ENCODE results near the gene SSR1. TPM values are rescaled to one million over a fixed set of nuclear protein-coding genes. Genes with fewer than 3 reads are reported as not detected.
A peak's percentile ranks its signal among the peaks of the same experiment; 100 is the strongest.

SSR1 gene
- total and polyA plus RNA-seq, 9 of the 15 experiments (the other 6 are each of a cell fraction or from before 2014, with no cell fraction given), result 87.7 to 220 (median 144) TPM

- no peaks in the 10 kb centered on the region for H4K20me1 ChIP-seq (replicated peaks; ENCODE audit: control insufficient read depth, insufficient read depth, low read length)
- in situ Hi-C loops (cut with MboI), result no loop called here
- WGBS (ENCODE audit: insufficient coverage, low coverage, missing lambda C conversion rate), result 32% methylated on average over 9 of the region's 9 CpGs
- no peak overlapping the region for H3K27ac ChIP-seq (ENCODE audit: extremely low read depth, low read depth, low read length)
- H3K4me1 ChIP-seq (replicated peaks in 1 of 2; ENCODE audit: control insufficient read depth in 2 of 2, insufficient read depth in 2 of 2, low read length in 2 of 2), result peaks cover 32 to 44% of the 10 kb centered on the region in 2 experiments
- intact Hi-C loops (cut with micrococcal nuclease), result loop anchor here (5.0 kb wide), 1 partner anchor 701 kb away; no protein-coding TSS in a partner anchor
- no peak for FAIRE-seq
- no peaks in the 10 kb centered on the region; a peak in 1 of 5 replicates for H3K27me3 ChIP-seq (ENCODE audit: control insufficient read depth in 2 of 2, insufficient read depth in 2 of 2, low read length in 2 of 2)
- ChIA-PET CTCF (ENCODE audit: low intra/inter-chr PET ratio) (no interaction called here), POLR2A (interaction anchor here (0.7 to 1.5 kb wide), 2 partner anchors 9 to 775 kb away, joined by 3 to 5 read pairs; no protein-coding TSS in a partner anchor)
- BruUV-seq (replicated peaks), result no TSS peak
- H3K36me3 ChIP-seq (ENCODE audit: control insufficient read depth, insufficient read depth, low read length), result no peaks in the 10 kb centered on the region
- no peaks in the 10 kb centered on the region for H3K9me3 ChIP-seq (replicated peaks; ENCODE audit: control insufficient read depth, insufficient read depth, low read depth, low read length)
- no peak for ATAC-seq
- H3K9me1 ChIP-seq (ENCODE audit: control insufficient read depth, insufficient read depth, low read length), result no peaks in the 10 kb centered on the region
- peak overlapping the region; percentile 57 for H2AFZ ChIP-seq (ENCODE audit: low read depth, low read length)
- no peak overlapping the region for H3K4me3 ChIP-seq
- no peak overlapping the region for H3K4me2 ChIP-seq (ENCODE audit: insufficient read depth, low read length)
- no peaks in the 10 kb centered on the region for H3K79me2 ChIP-seq (ENCODE audit: control insufficient read depth, insufficient read depth, low read length)
- peak overlapping the region in 1 of 2 experiments; percentile 80; a peak in 2 of 4 replicates for H3K9ac ChIP-seq (ENCODE audit: insufficient read depth in 1 of 2, low read depth in 2 of 2, low read length in 2 of 2)
- peak; percentile 42 to 51 (median 48) for DNase-seq (ENCODE audit: extremely low read depth in 1 of 4, low spot score in 3 of 4)
- no peak for TF ChIP-seq C11orf30 (IDR thresholded peaks at IDR 0.05; ENCODE audit: low read depth)
- TF ChIP-seq ZSCAN29 (IDR thresholded peaks at IDR 0.05), result no peak
- TF ChIP-seq CBFA2T3 (IDR thresholded peaks at IDR 0.05), result 0 out of 2 replicates have a peak, but pooled peaks have one; percentile 23
- TF ChIP-seq, protein P1, sequence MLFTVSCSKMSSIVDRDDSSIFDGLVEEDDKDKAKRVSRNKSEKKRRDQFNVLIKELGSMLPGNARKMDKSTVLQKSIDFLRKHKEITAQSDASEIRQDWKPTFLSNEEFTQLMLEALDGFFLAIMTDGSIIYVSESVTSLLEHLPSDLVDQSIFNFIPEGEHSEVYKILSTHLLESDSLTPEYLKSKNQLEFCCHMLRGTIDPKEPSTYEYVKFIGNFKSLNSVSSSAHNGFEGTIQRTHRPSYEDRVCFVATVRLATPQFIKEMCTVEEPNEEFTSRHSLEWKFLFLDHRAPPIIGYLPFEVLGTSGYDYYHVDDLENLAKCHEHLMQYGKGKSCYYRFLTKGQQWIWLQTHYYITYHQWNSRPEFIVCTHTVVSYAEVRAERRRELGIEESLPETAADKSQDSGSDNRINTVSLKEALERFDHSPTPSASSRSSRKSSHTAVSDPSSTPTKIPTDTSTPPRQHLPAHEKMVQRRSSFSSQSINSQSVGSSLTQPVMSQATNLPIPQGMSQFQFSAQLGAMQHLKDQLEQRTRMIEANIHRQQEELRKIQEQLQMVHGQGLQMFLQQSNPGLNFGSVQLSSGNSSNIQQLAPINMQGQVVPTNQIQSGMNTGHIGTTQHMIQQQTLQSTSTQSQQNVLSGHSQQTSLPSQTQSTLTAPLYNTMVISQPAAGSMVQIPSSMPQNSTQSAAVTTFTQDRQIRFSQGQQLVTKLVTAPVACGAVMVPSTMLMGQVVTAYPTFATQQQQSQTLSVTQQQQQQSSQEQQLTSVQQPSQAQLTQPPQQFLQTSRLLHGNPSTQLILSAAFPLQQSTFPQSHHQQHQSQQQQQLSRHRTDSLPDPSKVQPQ (CRISPR knock-in tag; IDR thresholded peaks at IDR 0.05; ENCODE audit: borderline replicate concordance), result no peak
- TF ChIP-seq ZNF282 (CRISPR knock-in tag; IDR thresholded peaks at IDR 0.05), result no peak
- no peak for TF ChIP-seq CEBPG (CRISPR knock-in tag; IDR thresholded peaks at IDR 0.05)
- no peak for TF ChIP-seq CEBPG (tag; conservative IDR thresholded peaks at IDR 0.05 in 1 of 2, IDR thresholded peaks at IDR 0.05 in 1 of 2)
- TF ChIP-seq CREM (IDR thresholded peaks at IDR 0.05; ENCODE audit: low read depth), result no peak
- no peak for TF ChIP-seq PBX2 (CRISPR knock-in tag; IDR thresholded peaks at IDR 0.05; ENCODE audit: low read depth)
- TF ChIP-seq PBX2 (tag; conservative IDR thresholded peaks at IDR 0.05; ENCODE audit: low read depth), result no peak
- TF ChIP-seq SMAD2 (IDR thresholded peaks at IDR 0.05; ENCODE audit: low read depth, low read length), result no peak
- TF ChIP-seq, protein P2, sequence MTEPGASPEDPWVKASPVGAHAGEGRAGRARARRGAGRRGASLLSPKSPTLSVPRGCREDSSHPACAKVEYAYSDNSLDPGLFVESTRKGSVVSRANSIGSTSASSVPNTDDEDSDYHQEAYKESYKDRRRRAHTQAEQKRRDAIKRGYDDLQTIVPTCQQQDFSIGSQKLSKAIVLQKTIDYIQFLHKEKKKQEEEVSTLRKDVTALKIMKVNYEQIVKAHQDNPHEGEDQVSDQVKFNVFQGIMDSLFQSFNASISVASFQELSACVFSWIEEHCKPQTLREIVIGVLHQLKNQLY (CRISPR knock-in tag; conservative IDR thresholded peaks at IDR 0.05), result no peak
- no peak for TF ChIP-seq SRSF3 (IDR thresholded peaks at IDR 0.05; ENCODE audit: insufficient read depth, low read length)
- TF ChIP-seq E2F3 (CRISPR knock-in tag; IDR thresholded peaks at IDR 0.05), result no peak
- peak; percentile 85 for TF ChIP-seq EGR1 (conservative IDR thresholded peaks at IDR 0.05)
- TF ChIP-seq VEZF1 (CRISPR knock-in tag; IDR thresholded peaks at IDR 0.05), result no peak
These were observed 54.7 kb downstream of the SSR1 start for GRCh38 chr6:7258231-7258763.
